ENCODE data around the gene NEURL1B.
A peak's percentile ranks its signal among the peaks of the same experiment; 100 is the strongest.

- TF ChIP-seq CTCF (conservative IDR thresholded peaks at IDR 0.05; ENCODE audit: low read length) (peak; percentile 63), EZH2phosphoT487 (IDR thresholded peaks at IDR 0.05; ENCODE audit: borderline replicate concordance) (no peak)
Observed at GRCh38 chr5:172697123-172698121, 56.4 kb downstream of the NEURL1B start.

Measured in Loucy (cell line).